Measurements from ENCODE around the gene MARK2.

DNA sequence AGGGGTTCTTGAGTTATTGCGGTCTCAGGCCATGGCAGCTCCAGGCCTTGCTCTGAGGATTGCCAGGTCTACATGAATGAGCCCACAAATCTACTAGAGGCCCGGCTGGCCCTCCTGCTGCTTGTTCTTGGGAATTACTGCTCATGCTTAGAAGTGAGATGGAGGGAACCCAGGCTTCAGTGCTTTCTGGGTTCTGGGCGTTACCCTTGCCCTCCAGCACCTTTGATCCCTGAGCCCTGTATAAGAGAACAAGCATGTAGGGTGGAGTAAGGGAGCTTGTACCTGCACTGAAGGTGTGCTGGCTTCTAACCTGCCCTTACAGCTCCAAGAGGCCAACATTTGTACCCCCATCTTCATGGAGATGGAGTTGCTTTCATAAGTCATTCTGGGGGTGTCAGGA is 103.9 kb downstream of the MARK2 start:
- TF ChIP-seq, protein P1, sequence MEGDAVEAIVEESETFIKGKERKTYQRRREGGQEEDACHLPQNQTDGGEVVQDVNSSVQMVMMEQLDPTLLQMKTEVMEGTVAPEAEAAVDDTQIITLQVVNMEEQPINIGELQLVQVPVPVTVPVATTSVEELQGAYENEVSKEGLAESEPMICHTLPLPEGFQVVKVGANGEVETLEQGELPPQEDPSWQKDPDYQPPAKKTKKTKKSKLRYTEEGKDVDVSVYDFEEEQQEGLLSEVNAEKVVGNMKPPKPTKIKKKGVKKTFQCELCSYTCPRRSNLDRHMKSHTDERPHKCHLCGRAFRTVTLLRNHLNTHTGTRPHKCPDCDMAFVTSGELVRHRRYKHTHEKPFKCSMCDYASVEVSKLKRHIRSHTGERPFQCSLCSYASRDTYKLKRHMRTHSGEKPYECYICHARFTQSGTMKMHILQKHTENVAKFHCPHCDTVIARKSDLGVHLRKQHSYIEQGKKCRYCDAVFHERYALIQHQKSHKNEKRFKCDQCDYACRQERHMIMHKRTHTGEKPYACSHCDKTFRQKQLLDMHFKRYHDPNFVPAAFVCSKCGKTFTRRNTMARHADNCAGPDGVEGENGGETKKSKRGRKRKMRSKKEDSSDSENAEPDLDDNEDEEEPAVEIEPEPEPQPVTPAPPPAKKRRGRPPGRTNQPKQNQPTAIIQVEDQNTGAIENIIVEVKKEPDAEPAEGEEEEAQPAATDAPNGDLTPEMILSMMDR (IDR thresholded peaks at IDR 0.05; ENCODE audit: control extremely low read depth in 1 of 3, insufficient read depth in 1 of 3, low read depth in 1 of 3, low read length in 3 of 3), result no peak
- TF ChIP-seq, protein P2, sequence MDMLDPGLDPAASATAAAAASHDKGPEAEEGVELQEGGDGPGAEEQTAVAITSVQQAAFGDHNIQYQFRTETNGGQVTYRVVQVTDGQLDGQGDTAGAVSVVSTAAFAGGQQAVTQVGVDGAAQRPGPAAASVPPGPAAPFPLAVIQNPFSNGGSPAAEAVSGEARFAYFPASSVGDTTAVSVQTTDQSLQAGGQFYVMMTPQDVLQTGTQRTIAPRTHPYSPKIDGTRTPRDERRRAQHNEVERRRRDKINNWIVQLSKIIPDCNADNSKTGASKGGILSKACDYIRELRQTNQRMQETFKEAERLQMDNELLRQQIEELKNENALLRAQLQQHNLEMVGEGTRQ (IDR thresholded peaks at IDR 0.05; ENCODE audit: low read length), result no peak
- no peak for TF ChIP-seq POLR2AphosphoS5 (IDR thresholded peaks at IDR 0.05; ENCODE audit: low read depth, low read length)
- no peak for TF ChIP-seq RXRA (IDR thresholded peaks at IDR 0.05; ENCODE audit: insufficient read depth, low read depth, low read length)
